Loucy (cell line): ENCODE results near the gene LY6G6D.

Source experiments
- H2AFZ ChIP-seq: fragments of 200-600 bp; sonication (generic); 2 replicates; pipeline ENCODE4 v1.6.0; 2016; ENCODE audit warnings: antibody characterized with exemption, mild to moderate bottlenecking, low read length, moderate library complexity
- H3F3A ChIP-seq: fragments of 200-600 bp; 2 replicates; pipeline ENCODE4 v1.6.0; 2016; ENCODE audit warnings: antibody characterized with exemption, low read depth, mild to moderate bottlenecking
- H3K27me3 ChIP-seq: fragments of 200-600 bp; sonication (generic); 2 replicates; pipeline ENCODE4 v1.6.1; 2014; ENCODE audit warnings: low read length, mild to moderate bottlenecking; ENCODE audit not compliant: insufficient read depth, poor library complexity, severe bottlenecking
- H3K36me3 ChIP-seq: fragments of 200-600 bp; sonication (generic); 2 replicates; pipeline ENCODE4 v1.6.1; 2016; ENCODE audit warnings: low read length; ENCODE audit not compliant: insufficient read depth
- H3K4me1 ChIP-seq: fragments of 200-600 bp; sonication (generic); 2 replicates; pipeline ENCODE4 v1.5.1; 2014; ENCODE audit warnings: low read length, mild to moderate bottlenecking; ENCODE audit not compliant: insufficient read depth, poor library complexity, severe bottlenecking
- H3K4me2 ChIP-seq: fragments of 200-600 bp; sonication (generic); 2 replicates; pipeline ENCODE4 v1.6.0; 2014; ENCODE audit warnings: antibody characterized with exemption, low read length, low read depth, mild to moderate bottlenecking; ENCODE audit not compliant: poor library complexity, severe bottlenecking
- H3K4me3 ChIP-seq: fragments of 200-600 bp; sonication (generic); 2 replicates; pipeline ENCODE4 v1.5.1; 2014; ENCODE audit warnings: low read length, mild to moderate bottlenecking, mixed read lengths; ENCODE audit not compliant: poor library complexity, severe bottlenecking
- H3K79me2 ChIP-seq: fragments of 200-600 bp; sonication (generic); 2 replicates; pipeline ENCODE4 v1.6.1; 2014; ENCODE audit warnings: low read length; ENCODE audit not compliant: insufficient read depth
- H3K9ac ChIP-seq: fragments of 200-600 bp; sonication (generic); 2 replicates; pipeline ENCODE4 v1.6.0; 2014; ENCODE audit warnings: mild to moderate bottlenecking, low read depth, low read length, moderate library complexity; ENCODE audit not compliant: poor library complexity, severe bottlenecking
- H3K9me2 ChIP-seq: fragments of 200-600 bp; sonication (generic); replicated peaks from 2 replicates; pipeline ENCODE4 v1.6.1; 2016; ENCODE audit warnings: low read depth, low read length, mixed read lengths
- H3K9me3 ChIP-seq: fragments of 200-600 bp; sonication (generic); 2 replicates; pipeline ENCODE4 v1.6.1; 2014; ENCODE audit warnings: mild to moderate bottlenecking, antibody characterized with exemption, low read length, low read depth; ENCODE audit not compliant: insufficient read depth
- H4K20me1 ChIP-seq: fragments of 200-600 bp; sonication (generic); 2 replicates; pipeline ENCODE4 v1.6.0; 2014; ENCODE audit warnings: antibody characterized with exemption, low read length, mild to moderate bottlenecking; ENCODE audit not compliant: insufficient read depth, poor library complexity, severe bottlenecking
- CTCF ChIP-seq: fragments of 200-600 bp; sonication (generic); conservative IDR thresholded peaks from 2 replicates; pipeline ENCODE4 v1.5.1; 2014; ENCODE audit warnings: mild to moderate bottlenecking, antibody characterized with exemption, low read length
- EZH2phosphoT487 ChIP-seq: fragments of 200-600 bp; IDR thresholded peaks from 2 replicates; pipeline ENCODE4 v1.6.1; 2018; ENCODE audit warnings: antibody characterized with exemption, mild to moderate bottlenecking, moderate library complexity, borderline replicate concordance

Gene LY6G6D

GRCh38 chr6:31725502-31726350 is 10.6 kb downstream of the LY6G6D start:
- Histone ChIP-seq H3K4me1 (peaks cover 33% of the 10 kb centered on the region), H3K36me3 (peaks cover 11% of the 10 kb centered on the region; the same call in 1 of the 2 replicates), H3K9me3 (no peaks in the 10 kb centered on the region), H3F3A (peaks cover 7% of the 10 kb centered on the region; the same call in 1 of the 2 replicates), H3K9me2 (no peaks in the 10 kb centered on the region), H3K4me2 (peak overlapping the region; percentile 58), H3K79me2 (peaks cover 37% of the 10 kb centered on the region), H3K4me3 (peak overlapping the region; percentile 14), H3K9ac (peak overlapping the region; percentile 63), H4K20me1 (peaks cover 16% of the 10 kb centered on the region), H2AFZ (no peak overlapping the region), H3K27me3 (no peaks in the 10 kb centered on the region)
- TF ChIP-seq CTCF = no peak
- no peak for TF ChIP-seq EZH2phosphoT487

- no peak overlapping the region for H2AFZ ChIP-seq
- H3F3A ChIP-seq = peaks cover 14% of the 10 kb centered on the region; the same call in 1 of the 2 replicates
- no peaks in the 10 kb centered on the region for H3K9me2 ChIP-seq
- H3K9me3 ChIP-seq = no peaks in the 10 kb centered on the region
- no peak overlapping the region for H3K4me3 ChIP-seq
- H3K4me1 ChIP-seq = peaks cover 47% of the 10 kb centered on the region
- H4K20me1 ChIP-seq = peaks cover 25% of the 10 kb centered on the region
- peak overlapping the region; percentile 24 for H3K9ac ChIP-seq
- no peak overlapping the region for H3K4me2 ChIP-seq
- no peak for TF ChIP-seq EZH2phosphoT487
- no peak for TF ChIP-seq CTCF
- H3K79me2 ChIP-seq = peaks cover 48% of the 10 kb centered on the region
- H3K27me3 ChIP-seq = no peaks in the 10 kb centered on the region
- H3K36me3 ChIP-seq = peaks cover 23% of the 10 kb centered on the region
Measured at GRCh38 chr6:31727034-31727716, 12.0 kb downstream of the LY6G6D start.

- Histone ChIP-seq H3K4me3 (peak overlapping the region; percentile 94), H3K4me1 (peaks cover 52% of the 10 kb centered on the region)
Measured at GRCh38 chr6:31727717-31728671, 12.8 kb downstream of the LY6G6D start.

More at GRCh38 chr6:31727717-31728671, 12.8 kb downstream of the LY6G6D start:
- Histone ChIP-seq H3F3A (peaks cover 15% of the 10 kb centered on the region; the same call in 1 of the 2 replicates), H3K79me2 (peaks cover 56% of the 10 kb centered on the region), H3K36me3 (peaks cover 29% of the 10 kb centered on the region), H3K27me3 (no peaks in the 10 kb centered on the region), H4K20me1 (peaks cover 27% of the 10 kb centered on the region), H3K9me2 (no peaks in the 10 kb centered on the region), H3K9ac (peak overlapping the region; percentile 89), H2AFZ (no peak overlapping the region), H3K4me2 (peak overlapping the region; percentile 85), H3K9me3 (no peaks in the 10 kb centered on the region)
- TF ChIP-seq CTCF (no peak), EZH2phosphoT487 (no peak)
